Effector CD4-positive, alpha-beta T cell (primary cell): ENCODE results near the gene WNT7B.

ENCODE experiments used
- DNase-seq: peaks from one replicate; pipeline ENCODE4 v3.0.0-alpha.2; 2020

WNT7B gene

DNA sequence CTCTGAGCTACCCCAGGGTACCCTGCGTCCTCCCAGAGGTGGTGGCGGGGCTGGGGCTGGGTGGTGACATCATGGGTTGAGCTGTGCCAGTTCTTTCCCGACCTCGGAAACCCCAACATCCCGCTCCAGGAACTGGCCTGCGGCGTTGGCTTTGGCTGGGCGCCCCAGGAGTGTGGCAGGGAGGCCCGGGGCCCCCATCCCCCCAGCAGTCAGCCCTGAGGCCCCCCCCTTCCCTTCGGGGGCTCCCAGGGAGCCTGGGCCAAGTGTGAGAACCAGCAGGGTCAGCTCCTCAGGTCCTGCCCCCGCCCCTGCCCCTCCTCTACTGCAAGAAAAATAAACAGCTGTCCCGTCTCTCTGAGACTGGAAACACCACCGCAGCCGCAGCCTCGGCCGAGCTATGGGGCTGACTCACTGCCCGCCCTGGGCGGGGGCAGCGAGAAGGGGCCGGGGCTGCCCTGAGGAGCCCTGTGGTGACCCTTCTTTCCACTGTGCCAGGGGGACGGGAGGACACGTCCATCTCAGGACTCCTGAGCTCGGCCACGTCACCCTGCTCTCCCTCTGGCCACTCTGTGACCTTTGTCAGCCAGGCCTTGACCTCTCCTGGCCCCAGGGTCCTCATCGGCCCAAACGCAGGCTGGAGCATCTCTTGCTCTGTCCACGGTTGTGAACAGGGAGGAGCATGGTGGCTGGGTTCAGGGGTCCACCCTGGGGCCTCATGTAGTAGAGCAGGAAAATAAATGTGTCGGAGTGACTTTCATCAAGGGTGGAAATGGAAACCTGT lies 73.4 kb downstream of the WNT7B start:
- no peak for DNase-seq

DNA sequence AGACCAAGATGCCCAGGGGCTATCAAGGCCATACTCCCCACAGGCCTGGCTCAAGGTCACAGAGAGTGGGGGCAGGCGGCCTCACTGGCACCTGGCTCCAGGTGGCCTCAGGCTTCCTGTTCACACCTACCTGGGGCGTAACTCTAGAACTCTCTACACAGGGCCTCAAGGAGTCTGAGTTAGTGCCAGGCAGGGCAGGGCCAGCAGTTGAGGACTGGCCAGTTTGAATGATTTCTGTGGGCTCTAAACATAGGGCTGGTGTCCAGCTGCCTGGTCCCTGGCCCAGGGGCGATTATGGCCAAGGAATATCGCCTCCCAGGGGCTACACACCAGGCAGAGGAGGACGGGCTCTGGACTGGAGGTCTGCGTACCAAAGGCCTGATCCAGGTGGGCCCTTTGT lies 79.2 kb downstream of the WNT7B start:
- DNase-seq = no peak

DNA sequence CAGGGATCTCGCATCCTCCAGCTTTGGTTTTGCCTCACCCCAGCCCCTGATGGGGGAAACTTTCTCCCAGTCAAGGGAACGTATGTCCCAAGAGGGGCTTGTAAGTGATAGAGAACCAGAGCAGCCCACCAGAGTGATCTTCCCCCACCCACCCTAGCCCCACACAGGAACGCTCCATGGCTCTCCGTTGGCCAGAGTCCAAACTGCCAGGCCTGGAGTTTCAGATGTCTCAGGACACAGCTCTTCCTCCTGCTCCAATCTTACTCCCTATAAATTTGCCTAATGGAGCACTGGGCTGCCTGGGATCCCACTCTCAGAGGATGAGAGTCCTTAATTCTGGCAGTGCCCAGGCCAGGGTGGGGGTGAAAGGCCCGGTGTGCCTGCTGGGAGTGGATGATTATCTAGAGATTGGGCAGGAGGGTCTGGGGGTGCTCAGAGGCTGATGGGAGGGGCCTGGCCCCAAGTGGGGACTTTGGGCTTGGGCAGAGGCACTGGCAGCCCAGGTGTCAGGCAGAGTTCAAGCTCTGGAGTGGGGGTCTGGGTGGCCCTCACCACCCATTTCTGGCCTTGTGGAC lies 79.9 kb downstream of the WNT7B start:
- no peak for DNase-seq

DNA sequence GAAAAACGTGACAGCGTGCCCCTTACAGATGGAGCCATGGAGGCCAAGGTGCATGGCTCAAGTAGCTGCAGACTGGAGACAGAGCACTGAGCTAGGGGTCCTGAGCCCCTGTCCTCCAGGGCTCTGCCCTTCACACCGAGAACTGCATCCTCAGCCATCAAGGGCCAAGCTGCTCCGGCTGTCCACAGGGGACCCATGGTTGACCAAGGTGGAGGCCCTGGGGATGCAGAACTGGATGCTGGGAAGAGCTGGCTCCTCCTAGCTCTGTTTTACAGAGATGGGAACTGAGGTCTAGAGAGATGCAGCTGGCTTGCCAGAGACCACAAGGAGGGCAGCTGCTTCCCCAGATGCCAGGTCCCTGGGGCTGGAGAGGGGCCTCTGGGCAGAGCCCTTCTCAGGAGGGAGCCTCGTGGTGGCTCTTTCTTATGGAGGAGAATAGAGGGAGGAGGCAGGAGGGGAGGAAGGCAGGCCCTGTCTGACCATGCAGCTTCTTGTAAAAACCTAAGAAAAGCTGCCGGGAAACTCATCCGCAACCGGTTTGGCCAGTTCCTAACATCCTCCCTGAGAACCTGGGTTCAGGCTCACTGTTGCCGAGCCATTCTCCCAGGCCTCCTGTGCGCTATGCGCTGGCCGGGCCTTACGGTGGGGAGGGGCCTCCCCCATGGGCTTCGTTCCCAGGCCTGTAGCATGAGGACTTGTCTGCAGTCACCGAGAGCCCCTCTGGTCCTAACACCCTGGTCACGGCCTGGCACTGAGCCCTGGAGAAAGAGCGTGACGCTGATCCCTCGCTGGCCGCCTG lies 80.6 kb downstream of the WNT7B start:
- no peak for DNase-seq

DNA sequence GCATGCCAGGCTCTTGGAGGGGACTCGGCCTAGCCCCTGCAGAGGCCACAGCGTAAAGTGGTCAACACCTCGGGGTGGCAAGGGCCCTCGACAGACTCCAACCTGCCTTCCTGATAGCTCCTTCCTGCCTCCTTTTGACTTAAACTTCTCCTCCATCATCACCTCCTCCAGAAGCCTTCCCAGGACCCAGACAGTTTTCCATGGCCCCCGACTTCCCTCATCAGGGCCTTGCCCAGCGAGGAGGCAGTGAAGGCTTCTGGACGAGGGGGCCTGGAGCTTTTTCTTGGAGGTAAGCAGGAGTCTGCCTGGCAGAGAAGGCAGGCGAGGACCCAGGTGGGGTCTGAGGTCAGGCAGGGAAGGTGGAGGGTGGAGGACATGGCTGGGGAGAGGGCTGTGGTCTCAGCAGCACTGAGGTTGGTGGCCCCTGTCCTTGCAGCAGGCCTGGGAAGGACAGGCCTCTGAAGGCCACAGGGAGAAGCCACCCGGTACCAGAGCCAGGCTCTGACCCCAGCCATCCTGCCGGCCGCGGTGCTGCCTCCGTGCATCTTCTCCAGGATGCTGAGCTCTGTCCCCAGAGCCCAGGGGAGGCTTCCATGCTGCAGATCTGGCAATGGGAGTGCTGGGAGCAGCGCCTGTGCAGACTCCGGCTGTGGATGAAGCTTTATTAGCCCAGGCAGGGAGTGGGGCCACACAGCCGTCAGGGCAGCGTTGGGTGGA lies 81.4 kb downstream of the WNT7B start:
- DNase-seq = no peak

DNA sequence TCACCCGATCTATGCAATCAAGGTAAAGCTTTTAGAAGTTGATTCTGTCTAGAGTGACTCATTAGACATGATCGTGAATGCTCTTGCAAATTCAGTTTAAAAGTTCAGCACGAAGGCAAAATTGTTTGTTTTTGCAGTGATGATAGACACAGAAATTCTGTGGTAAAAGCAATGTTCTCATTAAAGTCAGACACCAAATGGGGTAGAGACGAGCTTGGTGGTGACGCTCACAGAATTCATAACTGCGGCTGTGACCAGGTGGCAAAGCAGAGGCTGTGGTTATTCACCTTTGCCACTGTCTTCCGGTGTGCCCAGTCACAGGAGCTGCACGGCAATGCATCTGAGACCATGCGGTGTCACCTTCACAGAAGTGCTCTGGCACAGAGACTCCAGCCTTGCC lies 83.4 kb downstream of the WNT7B start:
- DNase-seq = no peak

DNA sequence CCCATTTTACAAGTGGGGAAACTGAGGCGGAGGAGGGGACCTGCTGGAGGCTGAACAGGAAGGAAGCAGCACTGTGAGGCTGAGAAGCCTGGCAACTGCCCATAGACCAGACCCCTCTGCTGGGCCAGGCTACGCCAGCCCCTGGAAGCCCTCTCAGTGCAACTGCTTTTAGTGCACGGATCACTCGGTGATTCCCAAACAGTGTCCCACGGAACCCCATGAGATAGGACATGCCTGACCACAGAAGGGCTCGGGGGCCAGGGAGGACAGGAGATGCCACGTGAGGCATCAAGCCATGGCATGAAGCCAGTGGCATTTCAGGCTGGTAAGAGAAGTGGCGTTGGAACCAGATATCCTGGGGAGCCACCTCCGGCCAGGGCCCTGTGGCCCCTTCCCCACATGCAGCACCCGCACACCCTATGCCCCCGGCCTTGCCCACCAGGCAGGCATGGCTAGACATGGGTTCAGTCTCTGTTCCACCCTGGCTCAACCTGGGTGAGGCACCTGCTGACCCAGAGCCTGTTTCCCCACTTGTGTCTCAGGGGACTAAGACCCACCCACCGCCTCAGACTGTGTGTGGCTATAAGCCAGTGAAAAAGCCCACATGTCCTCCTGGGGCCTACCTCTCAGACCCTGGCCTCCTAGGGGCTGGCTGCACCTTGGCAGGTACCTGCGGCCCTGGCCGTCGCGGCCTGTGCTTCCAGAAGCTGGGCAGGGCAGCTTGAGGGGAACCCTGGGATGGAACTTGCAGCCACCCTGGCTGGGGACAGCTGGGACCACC lies 84.1 kb downstream of the WNT7B start:
- no peak for DNase-seq

DNA sequence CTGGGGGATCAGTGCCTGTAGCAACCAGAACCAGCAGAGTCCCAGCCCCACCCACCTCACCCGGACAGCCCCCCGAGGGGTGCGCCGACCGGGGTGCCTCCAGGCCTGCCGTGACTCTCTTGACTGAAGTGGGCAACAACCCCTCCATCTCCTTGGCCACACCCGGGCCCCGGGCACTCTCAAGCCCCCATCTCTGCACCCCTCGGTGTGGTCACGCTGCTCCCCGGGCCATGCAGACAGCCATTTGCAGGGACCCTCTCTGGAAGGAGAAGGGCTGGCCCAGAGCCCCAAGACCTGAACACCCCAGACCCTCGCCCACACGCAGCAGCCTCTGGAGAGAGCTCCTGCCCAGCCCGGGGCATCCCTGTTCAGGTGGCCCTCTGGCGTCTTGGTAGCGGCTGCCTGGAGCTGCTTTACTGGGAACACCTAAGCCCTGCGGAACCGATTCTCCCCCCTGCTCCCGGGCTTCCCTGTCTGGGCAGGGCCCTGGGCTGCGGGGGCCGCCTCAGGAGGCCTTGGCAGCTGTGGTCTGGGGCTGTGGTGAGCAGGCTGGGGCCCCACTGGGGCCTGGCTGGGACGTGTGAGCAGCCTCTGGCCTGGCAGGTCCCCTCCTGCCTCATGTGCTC lies 84.9 kb downstream of the WNT7B start:
- DNase-seq = no peak

DNA sequence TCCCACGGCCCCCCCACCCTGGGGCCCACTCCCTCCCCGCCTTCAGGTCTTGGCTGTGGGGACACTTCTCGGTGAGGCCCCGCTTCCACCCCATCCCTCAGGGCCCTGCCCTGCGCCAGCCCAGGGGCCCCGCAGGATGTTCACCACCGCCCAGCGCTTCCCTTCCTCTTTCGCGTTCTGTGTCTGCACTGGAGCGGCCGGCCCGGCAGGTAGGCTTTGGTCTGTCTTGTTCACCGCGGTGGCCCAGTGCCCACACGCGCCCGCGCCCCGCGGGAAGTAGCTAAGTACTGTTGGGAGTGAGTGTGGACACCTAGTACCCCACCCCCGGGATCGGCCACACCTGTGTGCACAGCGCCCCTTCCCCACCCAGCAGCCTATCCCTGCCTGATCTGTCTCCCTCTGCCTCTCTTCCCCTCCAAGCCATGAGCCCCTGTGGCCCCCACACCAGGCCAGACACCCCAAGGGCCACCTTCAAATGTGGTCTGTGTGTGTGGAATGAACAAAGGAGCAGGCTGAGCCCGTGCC lies 85.4 kb downstream of the WNT7B start:
- DNase-seq = no peak

DNA sequence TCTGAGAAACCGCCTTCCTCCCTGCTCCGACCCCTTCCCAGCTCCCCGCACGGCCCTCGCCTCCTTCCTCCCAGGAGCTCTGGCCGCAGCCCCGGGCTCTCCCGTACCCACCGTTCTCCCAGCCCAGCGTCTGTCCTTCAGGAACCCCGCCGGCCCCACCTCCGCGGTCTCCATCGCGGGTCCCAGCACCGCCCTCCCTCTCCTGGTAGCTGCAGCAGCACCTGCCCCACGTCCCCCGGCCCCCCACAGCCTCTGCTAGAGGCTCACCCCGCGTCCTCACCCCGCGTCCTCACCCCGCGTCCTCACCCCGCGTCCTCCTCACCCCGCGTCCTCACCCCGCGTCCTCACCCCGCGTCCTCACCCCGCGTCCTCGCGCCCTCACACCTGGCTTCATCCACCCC lies 85.9 kb downstream of the WNT7B start:
- no peak for DNase-seq

DNA sequence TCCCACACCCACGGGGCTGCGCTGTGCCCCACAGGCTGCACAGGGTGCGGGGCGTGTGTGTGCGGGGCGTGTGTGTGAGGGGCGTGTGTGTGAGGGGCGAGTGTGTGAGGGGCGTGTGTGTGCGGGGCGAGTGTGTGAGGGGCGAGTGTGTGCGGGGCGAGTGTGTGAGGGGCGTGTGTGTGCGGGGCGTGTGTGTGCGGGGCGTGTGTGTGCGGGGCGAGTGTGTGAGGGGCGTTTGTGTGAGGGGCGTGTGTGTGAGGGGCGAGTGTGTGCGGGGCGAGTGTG lies 86.7 kb downstream of the WNT7B start:
- no peak for DNase-seq

DNA sequence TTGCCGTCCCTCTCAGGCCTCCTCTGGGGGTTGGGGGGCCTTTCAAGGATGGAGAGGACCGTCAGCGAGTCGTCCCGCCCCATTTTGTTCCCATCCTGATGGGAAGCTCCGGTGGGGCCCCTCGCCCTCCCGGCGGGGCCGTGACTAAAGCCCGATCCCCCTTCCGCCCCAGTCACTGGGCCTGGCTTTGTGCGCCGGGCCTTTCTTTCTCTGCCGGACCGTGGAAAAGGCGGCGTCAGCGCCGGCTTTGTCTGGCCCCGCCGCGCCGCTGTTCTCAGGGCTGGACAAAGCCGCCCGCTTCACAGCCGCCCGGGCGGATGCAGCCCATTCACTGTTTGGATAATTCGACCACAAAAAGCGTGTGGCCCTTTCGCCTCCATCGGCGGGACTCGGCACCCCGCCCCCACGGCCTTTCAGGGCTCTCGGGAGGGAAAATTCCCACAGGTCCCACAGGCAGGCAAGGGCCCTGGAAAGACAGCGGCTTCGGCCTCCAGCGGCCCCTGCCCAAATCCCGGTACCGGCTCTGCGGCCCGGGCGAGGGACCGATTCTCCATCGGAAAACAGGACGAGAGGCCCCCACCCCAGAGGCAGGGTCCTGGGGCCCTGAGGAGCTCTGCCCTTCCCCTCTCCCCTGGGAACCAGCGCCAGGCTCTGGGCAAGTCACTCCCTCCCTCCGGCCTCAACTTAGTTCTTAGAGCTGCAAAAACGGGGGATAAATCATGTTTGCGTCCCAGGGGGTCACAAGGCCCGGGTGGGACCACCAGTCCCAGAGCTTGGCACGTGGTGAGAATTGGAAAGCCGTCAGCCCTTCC lies 87.2 kb downstream of the WNT7B start:
- DNase-seq = no peak

DNA sequence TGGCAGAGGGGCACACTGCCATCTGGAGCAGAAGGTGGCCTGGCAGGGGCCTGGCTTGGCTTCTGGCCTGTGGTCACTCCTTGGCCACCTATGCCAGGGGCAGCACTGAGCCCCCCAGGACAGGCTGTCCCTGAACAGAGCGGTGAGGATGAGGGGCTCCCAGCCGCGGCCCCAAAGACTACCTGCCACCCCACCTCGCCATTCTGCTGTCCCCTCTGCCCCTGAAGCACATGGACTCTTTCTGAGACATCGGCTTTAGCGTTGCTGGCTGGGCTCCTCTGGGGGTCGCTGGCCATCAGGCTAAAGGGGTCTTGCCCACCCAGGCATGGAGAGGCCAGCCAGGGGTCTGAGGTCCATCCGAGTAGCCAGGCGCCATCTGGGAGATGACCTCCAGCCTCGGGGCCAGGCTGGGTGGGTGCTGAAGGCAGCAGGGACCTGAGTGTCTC lies 87.8 kb downstream of the WNT7B start:
- no peak for DNase-seq

DNA sequence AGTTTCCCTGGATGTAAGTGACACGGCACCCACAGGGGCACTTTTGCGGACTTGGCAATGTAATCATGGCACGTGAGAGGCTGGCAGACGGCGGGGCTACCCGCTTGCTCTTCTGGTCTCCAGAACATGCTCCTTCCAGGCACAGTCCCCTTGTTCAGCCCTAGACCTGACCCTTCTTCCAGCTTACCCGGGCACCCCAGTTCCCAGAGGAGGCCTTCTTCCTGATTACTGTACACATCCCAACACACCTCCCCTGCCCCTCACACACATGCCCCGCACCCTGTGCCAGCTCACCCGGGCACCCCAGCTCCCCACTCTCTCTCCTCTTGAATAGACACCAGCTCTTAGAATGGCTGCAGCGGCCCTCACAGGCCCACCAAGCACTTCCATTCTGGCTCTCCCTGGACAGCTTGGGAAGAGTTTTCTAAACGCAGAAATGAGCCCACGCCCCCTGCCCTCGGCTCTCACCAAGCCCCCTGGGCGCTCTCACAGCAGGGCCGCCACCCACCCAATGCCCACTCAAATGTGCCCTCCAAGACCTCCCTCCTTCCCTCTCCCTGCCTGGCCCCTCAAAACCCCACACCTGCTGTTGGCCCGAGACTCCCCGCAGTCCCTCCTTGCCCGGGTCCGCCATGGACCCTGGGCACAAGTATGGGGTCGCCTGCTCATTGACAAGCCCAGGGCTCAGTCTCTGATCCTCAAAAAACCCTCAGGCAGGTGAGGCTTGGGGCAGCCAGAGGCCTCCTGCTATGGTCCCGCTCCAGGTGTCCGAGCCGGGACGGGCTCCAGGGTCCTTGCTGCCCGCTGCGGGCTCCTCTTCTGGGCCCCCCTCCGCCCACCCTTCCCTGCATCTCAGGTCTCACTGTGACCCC lies 88.5 kb downstream of the WNT7B start:
- DNase-seq = no peak

DNA sequence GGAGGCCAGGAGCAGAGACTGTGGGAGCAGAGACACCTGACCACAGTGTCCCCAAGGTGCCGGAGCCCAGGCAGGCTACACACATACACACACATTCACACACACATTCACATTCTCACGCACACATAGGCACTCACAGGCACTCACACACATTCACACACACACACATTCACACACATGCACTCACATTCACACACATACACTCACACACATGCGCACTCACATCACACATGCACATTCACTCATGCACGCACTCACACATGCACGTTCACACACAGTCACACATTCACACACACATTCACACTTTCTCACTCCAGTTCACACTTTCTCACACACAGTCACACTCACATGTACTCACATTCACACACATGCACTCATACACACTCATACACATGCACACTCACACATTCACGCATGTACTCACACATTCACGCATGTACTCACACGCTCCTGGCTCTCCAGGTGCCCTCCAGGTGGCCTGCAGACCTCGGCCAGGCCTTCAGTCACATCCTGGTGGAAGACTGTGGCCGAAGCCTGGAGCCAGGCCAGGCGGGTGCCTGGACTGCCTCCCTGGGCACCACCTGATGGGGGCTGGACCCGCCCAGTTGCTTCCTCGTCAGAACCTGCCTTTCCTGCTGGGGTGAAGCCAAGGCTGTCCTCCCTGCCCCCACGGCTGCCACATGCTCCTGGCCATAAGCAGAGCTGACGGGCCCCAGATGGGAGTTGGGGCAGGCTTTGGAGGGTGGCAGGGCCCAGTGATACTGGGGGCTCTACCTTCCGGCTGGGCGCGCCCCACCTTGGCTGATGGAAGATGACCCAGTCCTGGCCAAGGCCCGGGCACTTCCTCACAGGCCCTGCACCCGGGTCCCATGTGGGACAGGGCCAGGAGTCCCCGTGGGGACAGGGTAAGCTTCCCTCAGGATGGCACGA lies 89.5 kb downstream of the WNT7B start:
- no peak for DNase-seq

DNA sequence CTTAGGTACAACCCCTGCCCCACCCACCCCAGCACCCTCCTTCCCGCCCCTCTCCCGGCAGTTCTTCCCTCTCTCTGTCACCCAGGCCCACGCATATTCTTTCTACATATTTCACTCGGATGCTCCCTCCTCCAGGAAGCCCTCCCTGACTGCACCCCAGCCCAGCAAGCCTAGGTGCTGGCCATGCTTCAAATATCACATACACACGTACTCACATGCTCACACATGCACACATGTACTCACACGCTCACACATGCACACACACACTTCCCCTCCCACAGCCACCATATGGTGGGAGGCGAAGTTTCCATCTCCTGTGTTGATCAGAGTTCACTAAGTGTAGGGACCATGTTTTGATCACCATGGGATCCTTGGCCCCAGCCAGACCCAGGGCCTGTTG lies 90.4 kb downstream of the WNT7B start:
- DNase-seq = no peak

DNA sequence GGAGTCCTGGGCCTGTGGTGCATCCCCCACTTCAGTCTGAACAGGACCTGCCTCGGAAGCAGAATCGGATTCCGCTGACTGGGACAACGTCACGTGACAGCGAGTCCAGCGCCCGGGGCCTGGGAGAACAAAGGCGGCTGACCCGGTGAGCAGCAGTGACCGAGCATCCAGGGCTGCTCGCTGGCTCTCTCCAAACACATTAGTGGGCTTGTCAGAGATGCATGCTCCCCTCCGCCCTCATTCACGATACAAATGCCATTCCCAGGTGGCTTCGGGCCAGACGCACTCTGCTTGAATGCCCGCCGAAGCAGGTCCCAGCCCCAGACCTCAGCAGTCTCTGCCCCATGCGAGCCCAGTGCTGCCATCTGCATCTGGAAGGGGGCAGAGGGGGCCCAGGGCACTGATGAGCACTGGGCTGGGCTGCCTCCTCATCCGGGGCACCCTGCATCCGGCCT lies 91.0 kb downstream of the WNT7B start:
- no peak for DNase-seq

DNA sequence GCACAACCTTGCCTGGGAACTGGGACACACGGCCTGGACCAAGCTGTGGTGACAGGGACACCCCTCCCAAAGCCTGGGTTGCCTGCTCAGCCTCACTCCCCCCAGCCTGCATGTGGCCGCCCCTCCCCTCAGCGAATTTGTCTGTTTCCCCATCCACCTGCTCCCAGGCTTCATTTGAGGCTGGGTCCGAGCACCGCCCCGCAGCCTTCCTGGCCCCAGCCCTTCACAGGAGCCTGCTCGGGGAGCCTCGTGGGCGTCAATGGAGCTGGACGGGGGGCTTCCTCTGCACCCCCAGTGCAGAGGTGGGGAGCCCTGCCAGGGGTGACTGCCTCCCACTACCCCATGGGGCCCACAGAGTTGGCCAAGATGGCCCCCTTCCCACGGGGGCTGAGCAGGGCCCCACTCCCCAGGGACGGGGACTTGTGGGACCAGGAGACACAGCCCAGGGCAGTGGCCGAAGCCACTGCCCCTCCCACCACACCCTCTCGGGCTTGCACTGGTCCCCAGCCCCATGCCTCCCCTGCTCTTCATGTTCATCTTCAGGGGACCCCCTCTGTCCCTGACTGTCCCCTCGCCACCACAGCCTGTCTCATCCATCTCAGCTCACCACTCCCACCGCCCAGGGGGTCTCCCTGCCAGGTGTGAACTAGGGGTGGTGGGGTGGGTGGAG lies 91.7 kb downstream of the WNT7B start:
- no peak for DNase-seq
